H1 (cell line): ENCODE results near the gene TRIM15. TPM values are rescaled to one million over a fixed set of nuclear protein-coding genes. Genes with fewer than 3 reads are reported as not detected.

ENCODE experiments used
- CEBPB ChIP-seq: IDR thresholded peaks from 2 replicates; pipeline ENCODE4 v1.6.1; 2012; ENCODE audit warnings: low read depth, low read length
- CTBP2 ChIP-seq: IDR thresholded peaks from 2 replicates; pipeline ENCODE4 v1.7.0; 2011; ENCODE audit warnings: borderline replicate concordance, mild to moderate bottlenecking, moderate library complexity, mixed read lengths, low read length; ENCODE audit not compliant: insufficient read depth, insufficient read length
- HDAC2 ChIP-seq, 2 experiments: fragments of 300-600 bp in 1 of 2; sonication (generic) in 1 of 2; IDR thresholded peaks; 2 replicates each; pipeline ENCODE4 v1.6.1; 2011 to 2012; ENCODE audit warnings: low read depth in 2 of 2, low read length in 2 of 2, mild to moderate bottlenecking in 2 of 2, moderate library complexity in 2 of 2, borderline replicate concordance in 1 of 2, inconsistent platforms in 1 of 2
- PHF8 ChIP-seq: fragments of 200-600 bp; sonication (generic); conservative IDR thresholded peaks from 2 replicates; pipeline ENCODE4 v1.7.1; 2012; ENCODE audit warnings: low read depth, mild to moderate bottlenecking, inconsistent platforms, low read length, moderate library complexity
- polyA plus RNA-seq, 7 experiments: library from polyadenylated mRNA; depleted of rRNA in 3 of 7; stranded (reverse) in 5 of 7; unstranded in 2 of 7; fragments of >200 nt in 5 of 7; fragments of 200-250 nt in 2 of 7; gene quantifications; 1 replicate in 5 of 7; 2 replicates in 1 of 7; 4 replicates in 1 of 7; pipeline versions ENCODE4 v1.2.1 to v1.2.3, GENCODE V29; 2011 to 2013; ENCODE audit warnings: missing spikeins in 2 of 7, mixed read lengths in 2 of 7
- total RNA-seq: library from RNA; stranded (reverse); fragmentation: NEBNext Ultra II Directional; extraction: Animal tissue kit (Norgen Biotek cat#: 25700); gene quantifications from 2 replicates; pipeline ENCODE4 v1.2.1, GENCODE V29; 2021

TRIM15 gene
- total and polyA plus RNA-seq, 2 of the 8 experiments (the other 6 are each of a cell fraction or from before 2014, with no cell fraction given), result 0.18 to 0.48 TPM

GRCh38 chr6:30163918-30164654 lies 740 bp downstream of the TRIM15 start (continued):
- TF ChIP-seq CEBPB, result no peak
- no peak for TF ChIP-seq PHF8
- no peak for TF ChIP-seq CTBP2
- TF ChIP-seq HDAC2 (IDR thresholded peaks at IDR 0.05; ENCODE audit: borderline replicate concordance in 1 of 2, low read depth in 2 of 2, low read length in 2 of 2), result no peak
- TF ChIP-seq, all 59 proteins: peak for 0
